Measurements from ENCODE around the gene SP100. TPM values are rescaled to one million over a fixed set of nuclear protein-coding genes. Genes with fewer than 3 reads are reported as not detected.

SP100 gene
- polyA plus RNA-seq, 1 donor (not counting 4 experiments of a cell fraction or from before 2014, with no cell fraction given): 136 TPM

GRCh38 chr2:230541934-230542380, 126.0 kb downstream of the SP100 start:
- DNase-seq (ENCODE audit: low read depth, low spot score): peak; percentile 17
- no peaks in the 10 kb centered on the region for H3K27me3 ChIP-seq (ENCODE audit: control insufficient read depth, extremely low read depth, insufficient read depth, low read length)

GRCh38 chr2:230542751-230543150, 126.8 kb downstream of the SP100 start:
- Histone ChIP-seq H3K36me3 (ENCODE audit: control insufficient read depth in 2 of 2, extremely low read depth in 1 of 2, insufficient read depth in 2 of 2, low read length in 2 of 2) (peaks cover 0 to 3% of the 10 kb centered on the region in 2 experiments), H3K9me1 (ENCODE audit: control insufficient read depth, extremely low read depth, insufficient read depth, low read length) (no peaks in the 10 kb centered on the region), H3K4me2 (ENCODE audit: control insufficient read depth, extremely low read depth, insufficient read depth, low read depth, low read length) (no peak overlapping the region), H3K9ac (ENCODE audit: control insufficient read depth, extremely low read depth, insufficient read depth, low read length) (no peak overlapping the region), H3K79me2 (ENCODE audit: control insufficient read depth, insufficient read depth, low read length) (no peaks in the 10 kb centered on the region), H3K27me3 (ENCODE audit: control insufficient read depth, extremely low read depth, insufficient read depth, low read length) (no peaks in the 10 kb centered on the region), H3K4me1 (ENCODE audit: control insufficient read depth, extremely low read depth, insufficient read depth, low read length) (peaks cover 9% of the 10 kb centered on the region), H2AFZ (ENCODE audit: control insufficient read depth, low read length) (no peak overlapping the region), H3K9me3 (ENCODE audit: control insufficient read depth, low read depth, low read length) (no peaks in the 10 kb centered on the region), H3K4me3 (ENCODE audit: control insufficient read depth in 2 of 3, extremely low read depth in 1 of 3, insufficient read depth in 2 of 3, low read depth in 1 of 3, low read length in 3 of 3) (no peak overlapping the region), H4K20me1 (ENCODE audit: control insufficient read depth, extremely low read depth, insufficient read depth, low read length) (no peaks in the 10 kb centered on the region), H3K27ac (ENCODE audit: control insufficient read depth, insufficient read depth, low read length) (no peak overlapping the region)
- no peak for FAIRE-seq
- no peak for TF ChIP-seq CTCF (optimal IDR thresholded peaks at IDR 0.05 in 1 of 3, IDR thresholded peaks at IDR 0.05 in 1 of 3, conservative IDR thresholded peaks at IDR 0.05 in 1 of 3; ENCODE audit: extremely low read depth in 1 of 3, insufficient read depth in 2 of 3, low read length in 3 of 3)
- no peak for DNase-seq (ENCODE audit: low read depth, low spot score)
- dilution Hi-C loops (cut with MboI; ENCODE audit: extremely low pct_ligation_motif_present, low sequenced_read_pairs): no loop called here

More at GRCh38 chr2:230541934-230542380, 126.0 kb downstream of the SP100 start:
- no peak overlapping the region for H3K4me3 ChIP-seq (ENCODE audit: control insufficient read depth in 2 of 3, extremely low read depth in 1 of 3, insufficient read depth in 2 of 3, low read depth in 1 of 3, low read length in 3 of 3)
- dilution Hi-C loops (cut with MboI; ENCODE audit: extremely low pct_ligation_motif_present, low sequenced_read_pairs): no loop called here
- no peak overlapping the region for H3K9ac ChIP-seq (ENCODE audit: control insufficient read depth, extremely low read depth, insufficient read depth, low read length)
- H3K27ac ChIP-seq (ENCODE audit: control insufficient read depth, insufficient read depth, low read length): no peak overlapping the region
- no peaks in the 10 kb centered on the region for H3K9me1 ChIP-seq (ENCODE audit: control insufficient read depth, extremely low read depth, insufficient read depth, low read length)
- no peak overlapping the region for H2AFZ ChIP-seq (ENCODE audit: control insufficient read depth, low read length)
- peak; percentile 29 for FAIRE-seq
- H3K4me1 ChIP-seq (ENCODE audit: control insufficient read depth, extremely low read depth, insufficient read depth, low read length): peaks cover 9% of the 10 kb centered on the region
- peaks cover 0 to 3% of the 10 kb centered on the region in 2 experiments for H3K36me3 ChIP-seq (ENCODE audit: control insufficient read depth in 2 of 2, extremely low read depth in 1 of 2, insufficient read depth in 2 of 2, low read length in 2 of 2)
- H3K9me3 ChIP-seq (ENCODE audit: control insufficient read depth, low read depth, low read length): no peaks in the 10 kb centered on the region
- TF ChIP-seq EZH2 (IDR thresholded peaks at IDR 0.05; ENCODE audit: low read length): no peak
- TF ChIP-seq CTCF (optimal IDR thresholded peaks at IDR 0.05 in 1 of 3, IDR thresholded peaks at IDR 0.05 in 1 of 3, conservative IDR thresholded peaks at IDR 0.05 in 1 of 3; ENCODE audit: extremely low read depth in 1 of 3, insufficient read depth in 2 of 3, low read length in 3 of 3): no peak
- H4K20me1 ChIP-seq (ENCODE audit: control insufficient read depth, extremely low read depth, insufficient read depth, low read length): no peaks in the 10 kb centered on the region
- H3K79me2 ChIP-seq (ENCODE audit: control insufficient read depth, insufficient read depth, low read length): no peaks in the 10 kb centered on the region
- no peak overlapping the region for H3K4me2 ChIP-seq (ENCODE audit: control insufficient read depth, extremely low read depth, insufficient read depth, low read depth, low read length)
